Measurements from ENCODE around the gene ZIC4.

Gene ZIC4

GRCh38 chr3:147407498-147408187 is 1.3 kb upstream of the ZIC4 start:
- H3K4me3 Mint-ChIP-seq, result no peak overlapping the region
- peaks cover 10% of the 10 kb centered on the region for H3K36me3 Mint-ChIP-seq (ENCODE audit: insufficient read depth)
- peaks cover 10% of the 10 kb centered on the region for H3K9me3 Mint-ChIP-seq
- H3K4me1 Mint-ChIP-seq, result no peaks in the 10 kb centered on the region
- no peak for ATAC-seq (replicated peaks; ENCODE audit: extremely low read depth, poor library complexity, severe bottlenecking)
- H3K27ac Mint-ChIP-seq (ENCODE audit: low read depth), result peak overlapping the region; percentile 84
- peaks cover 85% of the 10 kb centered on the region for H3K27me3 Mint-ChIP-seq
- no peak for DNase-seq (ENCODE audit: low spot score in 2 of 2)

GRCh38 chr3:147407114-147407497 is 763 bp upstream of the ZIC4 start:
- DNase-seq (ENCODE audit: low spot score in 2 of 2), result no peak
- no peaks in the 10 kb centered on the region for H3K4me1 Mint-ChIP-seq
- peaks cover 10% of the 10 kb centered on the region for H3K9me3 Mint-ChIP-seq
- peaks cover 85% of the 10 kb centered on the region for H3K27me3 Mint-ChIP-seq
- no peak overlapping the region for H3K4me3 Mint-ChIP-seq
- H3K27ac Mint-ChIP-seq (ENCODE audit: low read depth), result no peak overlapping the region
- no peak for ATAC-seq (replicated peaks; ENCODE audit: extremely low read depth, poor library complexity, severe bottlenecking)
- H3K36me3 Mint-ChIP-seq (ENCODE audit: insufficient read depth), result peaks cover 8% of the 10 kb centered on the region

- DNase-seq (ENCODE audit: low spot score in 2 of 2), result no peak
- H3K4me3 Mint-ChIP-seq, result no peak overlapping the region
- H3K27me3 Mint-ChIP-seq, result peaks cover 74% of the 10 kb centered on the region
- H3K9me3 Mint-ChIP-seq, result peaks cover 10% of the 10 kb centered on the region
- no peaks in the 10 kb centered on the region for H3K4me1 Mint-ChIP-seq
- peaks cover 4% of the 10 kb centered on the region for H3K36me3 Mint-ChIP-seq (ENCODE audit: insufficient read depth)
- H3K27ac Mint-ChIP-seq (ENCODE audit: low read depth), result no peak overlapping the region
- no peak for ATAC-seq (replicated peaks; ENCODE audit: extremely low read depth, poor library complexity, severe bottlenecking)
These were observed 914 bp downstream of the ZIC4 start for GRCh38 chr3:147405231-147406027.

- DNase-seq (ENCODE audit: low spot score in 2 of 2) (no peak), ATAC-seq (replicated peaks; ENCODE audit: extremely low read depth, poor library complexity, severe bottlenecking) (no peak)
- peaks cover 10% of the 10 kb centered on the region for H3K9me3 Mint-ChIP-seq
- peaks cover 75% of the 10 kb centered on the region for H3K27me3 Mint-ChIP-seq
- H3K4me1 Mint-ChIP-seq, result no peaks in the 10 kb centered on the region
- peaks cover 4% of the 10 kb centered on the region for H3K36me3 Mint-ChIP-seq (ENCODE audit: insufficient read depth)
- H3K27ac Mint-ChIP-seq (ENCODE audit: low read depth), result no peak overlapping the region
- no peak overlapping the region for H3K4me3 Mint-ChIP-seq
These were observed 1.5 kb downstream of the ZIC4 start for GRCh38 chr3:147404800-147405230.

- Mint-ChIP-seq H3K27me3 (peaks cover 78% of the 10 kb centered on the region), H3K4me3 (no peak overlapping the region), H3K4me1 (no peaks in the 10 kb centered on the region), H3K9me3 (peaks cover 10% of the 10 kb centered on the region), H3K36me3 (ENCODE audit: insufficient read depth) (peaks cover 3% of the 10 kb centered on the region), H3K27ac (ENCODE audit: low read depth) (no peak overlapping the region)
- no peak for DNase-seq (ENCODE audit: low spot score in 2 of 2)
- ATAC-seq (replicated peaks; ENCODE audit: extremely low read depth, poor library complexity, severe bottlenecking), result no peak
These were observed 2.1 kb downstream of the ZIC4 start for GRCh38 chr3:147404000-147404799.

- Mint-ChIP-seq H3K9me3 (peaks cover 7% of the 10 kb centered on the region), H3K27me3 (peaks cover 76% of the 10 kb centered on the region), H3K4me3 (no peak overlapping the region), H3K36me3 (ENCODE audit: insufficient read depth) (no peaks in the 10 kb centered on the region), H3K27ac (ENCODE audit: low read depth) (no peak overlapping the region), H3K4me1 (no peaks in the 10 kb centered on the region)
- DNase-seq (ENCODE audit: low spot score in 2 of 2), result no peak
- ATAC-seq (replicated peaks; ENCODE audit: extremely low read depth, poor library complexity, severe bottlenecking), result no peak
These were observed 2.8 kb downstream of the ZIC4 start for GRCh38 chr3:147403511-147403910.

GRCh38 chr3:147402159-147402558 is 4.2 kb downstream of the ZIC4 start:
- no peak for ATAC-seq (replicated peaks; ENCODE audit: extremely low read depth, poor library complexity, severe bottlenecking)
- H3K36me3 Mint-ChIP-seq (ENCODE audit: insufficient read depth), result no peaks in the 10 kb centered on the region
- no peaks in the 10 kb centered on the region for H3K4me1 Mint-ChIP-seq
- H3K9me3 Mint-ChIP-seq, result no peaks in the 10 kb centered on the region
- H3K27me3 Mint-ChIP-seq, result peaks cover 74% of the 10 kb centered on the region
- no peak overlapping the region for H3K4me3 Mint-ChIP-seq
- H3K27ac Mint-ChIP-seq (ENCODE audit: low read depth), result no peak overlapping the region
- DNase-seq (ENCODE audit: low spot score in 2 of 2), result no peak

GRCh38 chr3:147401421-147401820 is 4.9 kb downstream of the ZIC4 start:
- peaks cover 73% of the 10 kb centered on the region for H3K27me3 Mint-ChIP-seq
- ATAC-seq (replicated peaks; ENCODE audit: extremely low read depth, poor library complexity, severe bottlenecking) (no peak), DNase-seq (ENCODE audit: low spot score in 2 of 2) (no peak)
- no peaks in the 10 kb centered on the region for H3K9me3 Mint-ChIP-seq
- no peak overlapping the region for H3K27ac Mint-ChIP-seq (ENCODE audit: low read depth)
- H3K4me1 Mint-ChIP-seq, result no peaks in the 10 kb centered on the region
- no peak overlapping the region for H3K4me3 Mint-ChIP-seq
- H3K36me3 Mint-ChIP-seq (ENCODE audit: insufficient read depth), result no peaks in the 10 kb centered on the region

GRCh38 chr3:147400999-147401398 is 5.3 kb downstream of the ZIC4 start:
- H3K4me3 Mint-ChIP-seq, result no peak overlapping the region
- no peak for DNase-seq (ENCODE audit: low spot score in 2 of 2)
- H3K4me1 Mint-ChIP-seq, result no peaks in the 10 kb centered on the region
- no peak for ATAC-seq (replicated peaks; ENCODE audit: extremely low read depth, poor library complexity, severe bottlenecking)
- no peaks in the 10 kb centered on the region for H3K36me3 Mint-ChIP-seq (ENCODE audit: insufficient read depth)
- no peak overlapping the region for H3K27ac Mint-ChIP-seq (ENCODE audit: low read depth)
- peaks cover 69% of the 10 kb centered on the region for H3K27me3 Mint-ChIP-seq
- no peaks in the 10 kb centered on the region for H3K9me3 Mint-ChIP-seq

- Mint-ChIP-seq H3K27me3 (peaks cover 67% of the 10 kb centered on the region), H3K27ac (ENCODE audit: low read depth) (no peak overlapping the region), H3K4me3 (no peak overlapping the region), H3K9me3 (no peaks in the 10 kb centered on the region), H3K36me3 (ENCODE audit: insufficient read depth) (no peaks in the 10 kb centered on the region), H3K4me1 (no peaks in the 10 kb centered on the region)
- ATAC-seq (replicated peaks; ENCODE audit: extremely low read depth, poor library complexity, severe bottlenecking) (no peak), DNase-seq (ENCODE audit: low spot score in 2 of 2) (no peak)
These were observed 6.2 kb downstream of the ZIC4 start for GRCh38 chr3:147400111-147400510.

- Mint-ChIP-seq H3K4me1 (no peaks in the 10 kb centered on the region), H3K27me3 (peaks cover 67% of the 10 kb centered on the region), H3K36me3 (ENCODE audit: insufficient read depth) (no peaks in the 10 kb centered on the region), H3K27ac (ENCODE audit: low read depth) (no peak overlapping the region), H3K9me3 (no peaks in the 10 kb centered on the region), H3K4me3 (no peak overlapping the region)
- DNase-seq (ENCODE audit: low spot score in 2 of 2) (no peak), ATAC-seq (replicated peaks; ENCODE audit: extremely low read depth, poor library complexity, severe bottlenecking) (no peak)
These were observed 7.4 kb downstream of the ZIC4 start for GRCh38 chr3:147398813-147399534.
